Cardiac muscle cell (in vitro differentiated cells and primary cell): ENCODE measurements around the gene TFEC. TPM values are rescaled to one million over a fixed set of nuclear protein-coding genes. Genes with fewer than 3 reads are reported as not detected.

ENCODE experiments used
- DNase-seq, 2 donors: peaks; one replicate each; pipeline versions ENCODE4 v3.0.0 to v3.0.0-alpha.2; 2010 to 2017; ENCODE audit warnings: low read depth in 1 of 2, low spot score in 1 of 2
- H3K27ac ChIP-seq: fragments of 200-600 bp; sonication (generic); 2 replicates; pipeline ENCODE4 v1.5.1; 2016
- H3K27me3 ChIP-seq: fragments of 200-600 bp; sonication (generic); 2 replicates; pipeline ENCODE4 v1.6.0; 2016; ENCODE audit warnings: control low read depth
- H3K36me3 ChIP-seq: fragments of 200-600 bp; sonication (generic); 2 replicates; pipeline ENCODE4 v1.5.1; 2016; ENCODE audit warnings: control low read depth
- H3K4me1 ChIP-seq: fragments of 200-600 bp; sonication (generic); 2 replicates; pipeline ENCODE4 v1.8.1; 2017; ENCODE audit warnings: low read depth, mild to moderate bottlenecking, mixed run types
- H3K4me3 ChIP-seq: fragments of 200-600 bp; sonication (generic); 2 replicates; pipeline ENCODE4 v1.5.1; 2016; ENCODE audit warnings: mild to moderate bottlenecking
- H3K9me3 ChIP-seq: fragments of 200-600 bp; sonication (generic); 2 replicates; pipeline ENCODE4 v1.5.1; 2017; ENCODE audit warnings: low read depth, mild to moderate bottlenecking, control low read depth
- CTCF ChIP-seq: IDR thresholded peaks from 2 replicates; pipeline ENCODE4 v1.5.1; 2012; ENCODE audit warnings: low read depth, mild to moderate bottlenecking, low read length
- polyA plus RNA-seq: library from polyadenylated mRNA; unstranded; fragments of >200 nt; fragmentation: Nextera tagmentation; extraction: Ambion mirVana; gene quantifications from 2 replicates; pipeline ENCODE4 v1.2.1, GENCODE V29; 2016
- total RNA-seq: library from RNA; depleted of rRNA; stranded (reverse); fragments of >200 nt; gene quantifications from 2 replicates; pipeline ENCODE4 v1.2.3, GENCODE V29; 2016

TFEC gene
- total RNA-seq: 0.04 TPM in 1 of 2 replicates, not detected in the other
- polyA plus RNA-seq: not detected in 2 replicates

- TF ChIP-seq CTCF: no peak
- Histone ChIP-seq H3K27me3 (no peaks in the 10 kb centered on the region), H3K4me3 (no peak within 1 kb of the TSS), H3K36me3 (no peaks in the 10 kb centered on the region), H3K4me1 (no peaks in the 10 kb centered on the region), H3K27ac (no peak within 1 kb of the TSS), H3K9me3 (no peaks in the 10 kb centered on the region)
- peak in 1 of 2 donors; percentile 48 for DNase-seq
Measured at GRCh38 chr7:116030651-116031276, at the start of gene TFEC. TFEC (minus strand) TSS chr7:116030763; CDS start chr7:115984441, 46,322 bp downstream.

- Histone ChIP-seq H3K27ac (no peak overlapping the region), H3K9me3 (no peaks in the 10 kb centered on the region), H3K4me1 (no peaks in the 10 kb centered on the region), H3K27me3 (no peaks in the 10 kb centered on the region), H3K36me3 (no peaks in the 10 kb centered on the region), H3K4me3 (no peak overlapping the region)
- TF ChIP-seq CTCF: no peak
- DNase-seq: peak in 1 of 2 donors; percentile 1
Measured at GRCh38 chr7:116075351-116076145, 45.0 kb upstream of the TFEC start.

GRCh38 chr7:116071629-116072028, 41.1 kb upstream of the TFEC start:
- no peak overlapping the region for H3K27ac ChIP-seq
- no peak overlapping the region for H3K4me3 ChIP-seq
- H3K4me1 ChIP-seq: no peaks in the 10 kb centered on the region
- no peak for TF ChIP-seq CTCF
- no peaks in the 10 kb centered on the region for H3K9me3 ChIP-seq
- no peaks in the 10 kb centered on the region for H3K27me3 ChIP-seq
- no peak for DNase-seq
- H3K36me3 ChIP-seq: no peaks in the 10 kb centered on the region

GRCh38 chr7:116064179-116064578, 33.6 kb upstream of the TFEC start:
- no peak for DNase-seq
- Histone ChIP-seq H3K4me1 (no peaks in the 10 kb centered on the region), H3K27me3 (no peaks in the 10 kb centered on the region), H3K36me3 (no peaks in the 10 kb centered on the region), H3K4me3 (no peak overlapping the region), H3K9me3 (no peaks in the 10 kb centered on the region), H3K27ac (no peak overlapping the region)
- TF ChIP-seq CTCF: no peak

GRCh38 chr7:116062666-116063065, 32.1 kb upstream of the TFEC start:
- Histone ChIP-seq H3K27me3 (no peaks in the 10 kb centered on the region), H3K9me3 (no peaks in the 10 kb centered on the region), H3K36me3 (no peaks in the 10 kb centered on the region), H3K27ac (no peak overlapping the region), H3K4me3 (no peak overlapping the region), H3K4me1 (no peaks in the 10 kb centered on the region)
- no peak for DNase-seq
- TF ChIP-seq CTCF: no peak
